DOHH2 (cell line): ENCODE data around the gene PGP.

Source experiments
- EZH2phosphoT487 ChIP-seq: fragments of 200-600 bp; sonication (generic); IDR thresholded peaks from 2 replicates; pipeline ENCODE4 v1.6.1; 2017; ENCODE audit warnings: borderline replicate concordance, mild to moderate bottlenecking, antibody characterized with exemption, low read length, moderate library complexity, mixed read lengths
- TF ChIP-seq, protein P1 (sequence below): fragments of 200-600 bp; sonication (generic); IDR thresholded peaks from one replicate; pipeline ENCODE4 v1.5.1; 2014; ENCODE audit warnings: antibody characterized with exemption, mild to moderate bottlenecking, low read depth, low read length; ENCODE audit not compliant: poor library complexity, severe bottlenecking

DNA sequence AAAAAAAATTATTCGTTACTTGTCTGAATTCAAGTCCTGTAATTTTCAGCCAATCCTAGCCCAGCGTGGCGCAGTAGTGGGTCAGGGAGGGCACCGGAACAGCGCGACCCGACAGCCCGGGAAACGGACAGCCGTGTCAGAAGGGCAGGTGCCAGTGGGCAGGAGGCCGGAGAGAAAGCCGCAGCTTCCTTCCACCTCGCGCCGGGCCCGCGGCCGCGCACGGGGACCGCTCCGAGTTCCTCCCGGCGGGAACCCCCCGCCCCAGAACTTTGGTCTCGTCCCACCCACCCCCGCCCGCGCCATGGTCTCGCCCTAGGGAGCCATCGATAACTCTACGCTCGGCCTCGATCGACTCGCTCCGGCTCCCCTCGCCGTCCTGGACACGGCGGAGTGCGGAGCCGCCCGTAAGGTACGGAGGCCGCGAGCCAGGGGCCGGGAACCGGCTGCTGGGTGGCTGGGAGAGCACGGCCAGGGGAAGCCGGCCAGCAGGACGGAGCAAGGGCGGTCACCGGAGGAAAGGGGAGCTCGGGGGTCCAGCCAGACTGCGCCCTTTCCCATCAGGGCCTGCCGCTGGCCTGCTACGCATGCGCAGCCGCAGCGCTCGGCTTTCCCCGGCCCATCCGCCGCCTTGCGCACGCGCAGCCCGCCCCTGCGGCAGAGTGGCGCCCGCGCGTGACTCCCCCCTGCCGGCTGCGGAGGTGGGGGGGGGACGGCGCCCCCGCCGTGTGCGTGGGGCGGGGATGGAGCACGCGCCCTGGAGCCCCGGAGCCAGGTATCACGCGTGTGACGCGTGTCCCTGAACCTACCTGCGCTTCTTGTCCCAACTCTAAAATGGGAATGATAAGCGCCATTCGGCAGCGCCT is 9.3 kb downstream of the PGP start, which contains the start of gene MLST8:
- TF ChIP-seq, protein P1, sequence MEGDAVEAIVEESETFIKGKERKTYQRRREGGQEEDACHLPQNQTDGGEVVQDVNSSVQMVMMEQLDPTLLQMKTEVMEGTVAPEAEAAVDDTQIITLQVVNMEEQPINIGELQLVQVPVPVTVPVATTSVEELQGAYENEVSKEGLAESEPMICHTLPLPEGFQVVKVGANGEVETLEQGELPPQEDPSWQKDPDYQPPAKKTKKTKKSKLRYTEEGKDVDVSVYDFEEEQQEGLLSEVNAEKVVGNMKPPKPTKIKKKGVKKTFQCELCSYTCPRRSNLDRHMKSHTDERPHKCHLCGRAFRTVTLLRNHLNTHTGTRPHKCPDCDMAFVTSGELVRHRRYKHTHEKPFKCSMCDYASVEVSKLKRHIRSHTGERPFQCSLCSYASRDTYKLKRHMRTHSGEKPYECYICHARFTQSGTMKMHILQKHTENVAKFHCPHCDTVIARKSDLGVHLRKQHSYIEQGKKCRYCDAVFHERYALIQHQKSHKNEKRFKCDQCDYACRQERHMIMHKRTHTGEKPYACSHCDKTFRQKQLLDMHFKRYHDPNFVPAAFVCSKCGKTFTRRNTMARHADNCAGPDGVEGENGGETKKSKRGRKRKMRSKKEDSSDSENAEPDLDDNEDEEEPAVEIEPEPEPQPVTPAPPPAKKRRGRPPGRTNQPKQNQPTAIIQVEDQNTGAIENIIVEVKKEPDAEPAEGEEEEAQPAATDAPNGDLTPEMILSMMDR: no peak
- no peak for TF ChIP-seq EZH2phosphoT487
